ENCODE measurements around the gene DDX10.

DDX10 gene

DNA sequence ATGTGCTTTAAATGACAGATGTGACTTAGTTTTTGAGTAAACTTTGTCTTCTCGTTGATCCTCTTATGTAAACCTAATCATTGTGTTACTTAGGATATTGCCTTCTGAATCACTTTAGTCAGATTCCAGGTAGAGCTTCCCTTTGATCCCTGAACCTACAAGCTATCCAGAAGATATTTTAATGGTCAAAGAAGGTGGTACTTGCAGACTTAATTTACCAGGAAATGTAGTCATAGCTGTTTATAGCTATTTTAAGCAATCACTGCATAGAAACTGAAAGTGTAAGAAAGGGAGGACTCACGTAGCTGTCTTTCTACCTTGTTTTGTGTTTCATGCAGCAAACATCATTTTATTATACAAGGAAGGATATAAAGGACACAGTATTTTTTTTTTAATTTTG lies 189.5 kb downstream of the DDX10 start:
- H4K5ac ChIP-seq (ENCODE audit: low read length), result no peak overlapping the region
- H3K9ac ChIP-seq (ENCODE audit: low read length), result no peak overlapping the region
- H2BK120ac ChIP-seq (ENCODE audit: low read depth, low read length), result no peak overlapping the region
- H3K79me2 ChIP-seq (ENCODE audit: control insufficient read depth, insufficient read depth, low read length), result no peaks in the 10 kb centered on the region
- H2BK15ac ChIP-seq (replicated peaks; ENCODE audit: low read depth), result no peak overlapping the region
- H3K23ac ChIP-seq (ENCODE audit: low read length), result no peak overlapping the region
- no peaks in the 10 kb centered on the region for H3K4me1 ChIP-seq (ENCODE audit: control insufficient read depth, low read depth, low read length)
- H3K27me3 ChIP-seq (ENCODE audit: insufficient read depth, low read length, poor library complexity), result no peaks in the 10 kb centered on the region
- no peaks in the 10 kb centered on the region for H3K36me3 ChIP-seq (ENCODE audit: control insufficient read depth, insufficient read depth, low read length)
- no peak overlapping the region for H2AK5ac ChIP-seq (ENCODE audit: low read length)
- DNase-seq, result no peak
- H3K56ac ChIP-seq (ENCODE audit: low read length), result no peak overlapping the region
- no peak overlapping the region for H3K27ac ChIP-seq (ENCODE audit: low read depth, low read length)
- H3K4me3 ChIP-seq (ENCODE audit: low read length), result no peak overlapping the region
- H3K79me1 ChIP-seq (ENCODE audit: low read length), result no peaks in the 10 kb centered on the region
- no peak overlapping the region for H3K18ac ChIP-seq (ENCODE audit: low read length)
- no CpG with 5 or more reads among the region's 2 CpGs for WGBS (ENCODE audit: extremely low coverage, insufficient coverage, low lambda C conversion rate)
- H2BK5ac ChIP-seq (ENCODE audit: low read length), result no peak overlapping the region
- H3K4me2 ChIP-seq (ENCODE audit: low read length), result no peak overlapping the region
- no peak overlapping the region for H3K4ac ChIP-seq (ENCODE audit: low read depth, low read length)
- no peak overlapping the region for H4K8ac ChIP-seq (ENCODE audit: low read depth, low read length)

DNA sequence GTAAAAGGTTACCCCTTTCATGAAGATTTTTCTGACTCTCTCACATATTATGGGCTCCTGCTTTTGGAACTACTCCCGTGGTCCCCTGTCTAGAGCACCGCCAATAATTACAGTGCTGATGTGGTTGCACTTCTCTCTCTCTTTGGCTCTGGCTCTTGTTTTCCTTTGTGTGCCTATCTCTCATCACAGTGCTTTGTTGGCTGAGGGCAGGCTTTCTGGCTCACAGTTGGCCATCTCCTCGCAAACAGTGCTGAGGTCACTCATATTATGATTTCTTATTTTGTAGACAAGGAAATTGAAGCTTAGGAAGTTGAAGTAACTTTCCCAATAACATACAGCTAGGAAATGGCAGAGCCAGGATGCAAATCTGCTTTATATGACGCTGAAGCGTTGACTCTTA lies 192.5 kb downstream of the DDX10 start:
- H3K4ac ChIP-seq (ENCODE audit: low read depth, low read length), result no peak overlapping the region
- no peak for DNase-seq
- H3K79me1 ChIP-seq (ENCODE audit: low read length), result peaks cover 1% of the 10 kb centered on the region
- H2BK120ac ChIP-seq (ENCODE audit: low read depth, low read length), result no peak overlapping the region
- no peaks in the 10 kb centered on the region for H3K4me1 ChIP-seq (ENCODE audit: control insufficient read depth, low read depth, low read length)
- peak overlapping the region; percentile 25 for H2BK15ac ChIP-seq (replicated peaks; ENCODE audit: low read depth)
- no peak overlapping the region for H4K8ac ChIP-seq (ENCODE audit: low read depth, low read length)
- H3K18ac ChIP-seq (ENCODE audit: low read length), result no peak overlapping the region
- no peak overlapping the region for H3K4me3 ChIP-seq (ENCODE audit: low read length)
- H3K27me3 ChIP-seq (ENCODE audit: insufficient read depth, low read length, poor library complexity), result no peaks in the 10 kb centered on the region
- no peak overlapping the region for H2BK5ac ChIP-seq (ENCODE audit: low read length)
- no peak overlapping the region for H3K27ac ChIP-seq (ENCODE audit: low read depth, low read length)
- no peak overlapping the region for H3K9ac ChIP-seq (ENCODE audit: low read length)
- no peaks in the 10 kb centered on the region for H3K36me3 ChIP-seq (ENCODE audit: control insufficient read depth, insufficient read depth, low read length)
- no peak overlapping the region for H3K4me2 ChIP-seq (ENCODE audit: low read length)
- H2AK5ac ChIP-seq (ENCODE audit: low read length), result no peak overlapping the region
- H4K5ac ChIP-seq (ENCODE audit: low read length), result no peak overlapping the region
- no peaks in the 10 kb centered on the region for H3K79me2 ChIP-seq (ENCODE audit: control insufficient read depth, insufficient read depth, low read length)
- no CpG with 5 or more reads among the region's 5 CpGs for WGBS (ENCODE audit: extremely low coverage, insufficient coverage, low lambda C conversion rate)
- no peak overlapping the region for H3K56ac ChIP-seq (ENCODE audit: low read length)
- H3K23ac ChIP-seq (ENCODE audit: low read length), result no peak overlapping the region

DNA sequence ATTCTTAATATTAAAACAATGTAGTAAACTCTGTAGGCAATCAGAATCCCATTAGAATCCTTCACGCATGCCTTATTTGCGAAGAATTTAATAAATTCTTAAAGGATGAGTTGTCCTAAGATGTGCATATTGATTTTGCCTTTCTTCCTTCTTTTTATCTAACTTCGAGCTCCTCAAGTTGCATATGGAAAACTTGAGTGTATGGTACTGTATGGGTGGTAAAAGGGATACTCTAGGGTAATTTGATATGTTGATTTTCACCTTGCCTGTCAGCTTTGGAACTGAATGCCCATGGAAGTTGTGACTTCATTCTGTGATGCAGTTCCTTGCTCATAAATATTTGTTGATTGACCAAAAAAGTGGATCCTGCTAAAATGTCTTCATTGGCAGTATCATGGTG lies 193.8 kb downstream of the DDX10 start:
- no peak overlapping the region for H4K8ac ChIP-seq (ENCODE audit: low read depth, low read length)
- H3K9ac ChIP-seq (ENCODE audit: low read length), result no peak overlapping the region
- H2BK120ac ChIP-seq (ENCODE audit: low read depth, low read length), result no peak overlapping the region
- no peak overlapping the region for H3K4ac ChIP-seq (ENCODE audit: low read depth, low read length)
- DNase-seq, result peak; percentile 32
- no peak overlapping the region for H4K5ac ChIP-seq (ENCODE audit: low read length)
- H3K79me2 ChIP-seq (ENCODE audit: control insufficient read depth, insufficient read depth, low read length), result no peaks in the 10 kb centered on the region
- no peak overlapping the region for H2BK15ac ChIP-seq (replicated peaks; ENCODE audit: low read depth)
- no peak overlapping the region for H3K18ac ChIP-seq (ENCODE audit: low read length)
- H3K79me1 ChIP-seq (ENCODE audit: low read length), result peaks cover 1% of the 10 kb centered on the region
- no peak overlapping the region for H2AK5ac ChIP-seq (ENCODE audit: low read length)
- H3K27ac ChIP-seq (ENCODE audit: low read depth, low read length), result no peak overlapping the region
- no peaks in the 10 kb centered on the region for H3K4me1 ChIP-seq (ENCODE audit: control insufficient read depth, low read depth, low read length)
- no peak overlapping the region for H3K23ac ChIP-seq (ENCODE audit: low read length)
- WGBS (ENCODE audit: extremely low coverage, insufficient coverage, low lambda C conversion rate), result no CpG with 5 or more reads among the region's 3 CpGs
- H3K36me3 ChIP-seq (ENCODE audit: control insufficient read depth, insufficient read depth, low read length), result no peaks in the 10 kb centered on the region
- no peak overlapping the region for H3K4me3 ChIP-seq (ENCODE audit: low read length)
- H3K4me2 ChIP-seq (ENCODE audit: low read length), result no peak overlapping the region
- no peak overlapping the region for H2BK5ac ChIP-seq (ENCODE audit: low read length)
- no peaks in the 10 kb centered on the region for H3K27me3 ChIP-seq (ENCODE audit: insufficient read depth, low read length, poor library complexity)
- no peak overlapping the region for H3K56ac ChIP-seq (ENCODE audit: low read length)

DNA sequence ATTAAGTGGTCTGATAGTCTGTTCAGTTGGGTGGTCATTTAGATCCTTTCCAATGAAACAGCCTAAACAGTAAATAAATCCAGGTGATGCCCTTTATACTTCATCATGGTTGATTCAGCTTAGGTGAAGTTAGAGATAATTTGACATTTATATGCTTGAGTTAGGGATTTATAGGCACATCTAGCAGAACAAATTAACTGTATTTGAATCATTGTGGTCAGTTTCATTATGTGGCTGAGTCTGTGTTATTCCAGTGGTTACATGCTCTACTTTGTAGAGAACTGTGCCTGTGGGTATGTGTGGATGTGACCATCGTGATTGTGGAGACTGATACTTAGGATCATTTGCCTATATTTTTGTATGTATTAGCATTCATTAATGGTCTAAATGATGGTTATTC lies 194.6 kb downstream of the DDX10 start:
- Histone ChIP-seq H2AK5ac (ENCODE audit: low read length) (no peak overlapping the region), H4K5ac (ENCODE audit: low read length) (no peak overlapping the region), H3K18ac (ENCODE audit: low read length) (no peak overlapping the region), H3K23ac (ENCODE audit: low read length) (no peak overlapping the region), H3K27ac (ENCODE audit: low read depth, low read length) (no peak overlapping the region), H3K4ac (ENCODE audit: low read depth, low read length) (no peak overlapping the region), H3K36me3 (ENCODE audit: control insufficient read depth, insufficient read depth, low read length) (no peaks in the 10 kb centered on the region), H3K79me1 (ENCODE audit: low read length) (peaks cover 1% of the 10 kb centered on the region), H3K27me3 (ENCODE audit: insufficient read depth, low read length, poor library complexity) (no peaks in the 10 kb centered on the region), H3K9ac (ENCODE audit: low read length) (no peak overlapping the region), H3K4me1 (ENCODE audit: control insufficient read depth, low read depth, low read length) (no peaks in the 10 kb centered on the region), H4K8ac (ENCODE audit: low read depth, low read length) (no peak overlapping the region), H3K79me2 (ENCODE audit: control insufficient read depth, insufficient read depth, low read length) (no peaks in the 10 kb centered on the region), H2BK15ac (replicated peaks; ENCODE audit: low read depth) (no peak overlapping the region), H3K56ac (ENCODE audit: low read length) (no peak overlapping the region), H3K4me2 (ENCODE audit: low read length) (no peak overlapping the region), H2BK5ac (ENCODE audit: low read length) (no peak overlapping the region), H2BK120ac (ENCODE audit: low read depth, low read length) (no peak overlapping the region), H3K4me3 (ENCODE audit: low read length) (no peak overlapping the region)
- WGBS (ENCODE audit: extremely low coverage, insufficient coverage, low lambda C conversion rate), result no CpG with 5 or more reads among the region's 1 CpG
- DNase-seq, result no peak

DNA sequence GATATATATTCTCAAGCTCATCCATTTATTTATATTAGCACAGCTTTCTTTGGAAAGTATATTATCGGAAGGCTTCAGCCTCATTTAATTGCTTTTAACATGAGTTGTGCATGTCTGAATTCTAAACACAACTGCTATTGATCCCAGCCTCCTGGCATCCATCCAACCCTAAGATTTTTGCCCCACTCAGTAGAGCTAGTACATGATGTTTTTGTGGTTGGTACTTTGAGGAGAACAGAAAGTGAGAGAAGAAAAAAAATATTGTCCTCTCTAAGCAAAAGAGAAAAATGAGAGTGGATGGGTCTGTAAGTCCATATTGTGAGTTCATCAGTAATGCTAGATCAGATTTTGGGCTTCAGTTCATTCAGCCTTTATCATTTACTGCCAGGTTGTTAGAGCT lies 198.7 kb downstream of the DDX10 start:
- no peak overlapping the region for H2BK5ac ChIP-seq (ENCODE audit: low read length)
- H4K8ac ChIP-seq (ENCODE audit: low read depth, low read length), result no peak overlapping the region
- DNase-seq, result no peak
- H3K23ac ChIP-seq (ENCODE audit: low read length), result no peak overlapping the region
- no CpG with 5 or more reads among the region's 1 CpG for WGBS (ENCODE audit: extremely low coverage, insufficient coverage, low lambda C conversion rate)
- no peaks in the 10 kb centered on the region for H3K79me2 ChIP-seq (ENCODE audit: control insufficient read depth, insufficient read depth, low read length)
- H3K4me2 ChIP-seq (ENCODE audit: low read length), result no peak overlapping the region
- H3K36me3 ChIP-seq (ENCODE audit: control insufficient read depth, insufficient read depth, low read length), result no peaks in the 10 kb centered on the region
- H3K18ac ChIP-seq (ENCODE audit: low read length), result no peak overlapping the region
- no peak overlapping the region for H2BK15ac ChIP-seq (replicated peaks; ENCODE audit: low read depth)
- no peak overlapping the region for H3K4ac ChIP-seq (ENCODE audit: low read depth, low read length)
- no peak overlapping the region for H2BK120ac ChIP-seq (ENCODE audit: low read depth, low read length)
- H3K9ac ChIP-seq (ENCODE audit: low read length), result no peak overlapping the region
- H3K27ac ChIP-seq (ENCODE audit: low read depth, low read length), result no peak overlapping the region
- H3K4me1 ChIP-seq (ENCODE audit: control insufficient read depth, low read depth, low read length), result peaks cover 2% of the 10 kb centered on the region
- H4K5ac ChIP-seq (ENCODE audit: low read length), result no peak overlapping the region
- no peak overlapping the region for H3K4me3 ChIP-seq (ENCODE audit: low read length)
- peaks cover 1% of the 10 kb centered on the region for H3K79me1 ChIP-seq (ENCODE audit: low read length)
- no peaks in the 10 kb centered on the region for H3K27me3 ChIP-seq (ENCODE audit: insufficient read depth, low read length, poor library complexity)
- no peak overlapping the region for H3K56ac ChIP-seq (ENCODE audit: low read length)
- no peak overlapping the region for H2AK5ac ChIP-seq (ENCODE audit: low read length)

DNA sequence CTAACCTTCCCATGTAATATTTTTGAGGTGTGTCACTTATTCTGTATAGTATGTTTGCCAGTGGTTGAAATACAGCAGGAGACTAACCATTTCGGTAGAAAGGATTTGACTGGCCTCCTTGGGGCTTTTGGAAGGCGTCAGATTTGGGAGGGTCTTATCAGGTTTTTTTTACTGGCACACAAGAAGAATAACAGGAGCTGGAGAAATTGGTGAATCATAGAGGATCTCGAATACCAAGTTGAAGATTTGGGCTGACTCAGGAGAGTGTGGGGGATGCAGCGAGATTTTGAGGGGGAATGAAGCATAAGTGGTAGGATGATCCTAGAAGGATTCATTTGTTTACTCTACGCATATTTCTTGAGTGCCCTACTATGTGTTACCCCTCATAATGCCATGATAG lies 200.5 kb downstream of the DDX10 start:
- no peak overlapping the region for H3K27ac ChIP-seq (ENCODE audit: low read depth, low read length)
- DNase-seq, result no peak
- H3K27me3 ChIP-seq (ENCODE audit: insufficient read depth, low read length, poor library complexity), result no peaks in the 10 kb centered on the region
- no peak overlapping the region for H3K56ac ChIP-seq (ENCODE audit: low read length)
- no peak overlapping the region for H3K4me2 ChIP-seq (ENCODE audit: low read length)
- no peak overlapping the region for H3K18ac ChIP-seq (ENCODE audit: low read length)
- H3K4ac ChIP-seq (ENCODE audit: low read depth, low read length), result no peak overlapping the region
- H4K5ac ChIP-seq (ENCODE audit: low read length), result no peak overlapping the region
- H3K79me1 ChIP-seq (ENCODE audit: low read length), result peaks cover 1% of the 10 kb centered on the region
- H3K79me2 ChIP-seq (ENCODE audit: control insufficient read depth, insufficient read depth, low read length), result no peaks in the 10 kb centered on the region
- H3K23ac ChIP-seq (ENCODE audit: low read length), result no peak overlapping the region
- H2AK5ac ChIP-seq (ENCODE audit: low read length), result no peak overlapping the region
- H3K4me1 ChIP-seq (ENCODE audit: control insufficient read depth, low read depth, low read length), result peaks cover 2% of the 10 kb centered on the region
- H2BK15ac ChIP-seq (replicated peaks; ENCODE audit: low read depth), result no peak overlapping the region
- H2BK120ac ChIP-seq (ENCODE audit: low read depth, low read length), result no peak overlapping the region
- no peak overlapping the region for H4K8ac ChIP-seq (ENCODE audit: low read depth, low read length)
- whole genome bisulfite sequencing (ENCODE audit: extremely low coverage, insufficient coverage, low lambda C conversion rate), result no CpG with 5 or more reads among the region's 5 CpGs
- no peak overlapping the region for H3K9ac ChIP-seq (ENCODE audit: low read length)
- no peaks in the 10 kb centered on the region for H3K36me3 ChIP-seq (ENCODE audit: control insufficient read depth, insufficient read depth, low read length)
- H3K4me3 ChIP-seq (ENCODE audit: low read length), result no peak overlapping the region
- no peak overlapping the region for H2BK5ac ChIP-seq (ENCODE audit: low read length)

Data from mesendoderm (in vitro differentiated cells).